ENCODE data around the gene TTC39C.

- TF ChIP-seq CTCF (conservative IDR thresholded peaks at IDR 0.05; ENCODE audit: low read depth, low read length) (no peak), EZH2 (IDR thresholded peaks at IDR 0.05; ENCODE audit: borderline replicate concordance, low read depth, low read length, poor library complexity, severe bottlenecking) (no peak)
These were observed 146.8 kb downstream of the TTC39C start for GRCh38 chr18:24161304-24161703.
